Keratinocyte (primary cell): ENCODE results near the gene FOXF2. TPM values are rescaled to one million over a fixed set of nuclear protein-coding genes. Genes with fewer than 3 reads are reported as not detected.

ENCODE experiments used
- DNase-seq: peaks from one replicate; pipeline ENCODE4 v3.0.0-alpha.2; 2011; ENCODE audit warnings: low read depth, missing footprints, low spot score
- FAIRE-seq: peaks from 2 replicates; lab custom pipeline; 2011; peaks lifted over from hg19 to GRCh38; lab: Jason Lieb, UNC
- H2AFZ ChIP-seq: 2 replicates; pipeline ENCODE4 v1.6.0; 2012; ENCODE audit warnings: low read length, control low read depth, inconsistent platforms; ENCODE audit not compliant: control insufficient read depth
- H3K27ac ChIP-seq: 2 replicates; pipeline ENCODE4 v1.5.1; 2011; ENCODE audit warnings: low read length; ENCODE audit not compliant: control insufficient read depth, insufficient read depth
- H3K27me3 ChIP-seq: 3 replicates; pipeline ENCODE4 v1.6.0; 2011; ENCODE audit warnings: low read length; ENCODE audit not compliant: control insufficient read depth, insufficient read depth; ENCODE audit errors: extremely low read depth
- H3K36me3 ChIP-seq, 2 experiments: 2 replicates in 1 of 2; 3 replicates in 1 of 2; pipeline ENCODE4 v1.5.1; 2011; ENCODE audit warnings: low read length in 2 of 2, mild to moderate bottlenecking in 1 of 2; ENCODE audit not compliant: control insufficient read depth in 2 of 2, insufficient read depth in 2 of 2; ENCODE audit errors: extremely low read depth in 1 of 2
- H3K4me1 ChIP-seq: 3 replicates; pipeline ENCODE4 v1.5.1; 2011; ENCODE audit warnings: low read length; ENCODE audit not compliant: control insufficient read depth, insufficient read depth; ENCODE audit errors: extremely low read depth
- H3K4me2 ChIP-seq: 3 replicates; pipeline ENCODE4 v1.6.0; 2011; ENCODE audit warnings: low read depth, low read length; ENCODE audit not compliant: control insufficient read depth, insufficient read depth; ENCODE audit errors: extremely low read depth
- H3K4me3 ChIP-seq, 3 experiments: fragments of 200-600 bp in 1 of 3; sonication (generic) in 1 of 3; 2 replicates in 2 of 3; 3 replicates in 1 of 3; pipeline ENCODE4 v1.5.1; 2011 to 2016; ENCODE audit warnings: low read length in 3 of 3, mild to moderate bottlenecking in 3 of 3, control low read depth in 2 of 3, inconsistent platforms in 1 of 3, low read depth in 1 of 3, mixed read lengths in 1 of 3, mixed run types in 1 of 3, moderate library complexity in 1 of 3; ENCODE audit not compliant: control insufficient read depth in 2 of 3, insufficient read depth in 2 of 3; ENCODE audit errors: extremely low read depth in 1 of 3
- H3K79me2 ChIP-seq: 2 replicates; pipeline ENCODE4 v1.6.0; 2012; ENCODE audit warnings: low read length; ENCODE audit not compliant: control insufficient read depth, insufficient read depth
- H3K9ac ChIP-seq: 3 replicates; pipeline ENCODE4 v1.6.0; 2011; ENCODE audit warnings: low read length; ENCODE audit not compliant: control insufficient read depth, insufficient read depth; ENCODE audit errors: extremely low read depth
- H3K9me1 ChIP-seq: 3 replicates; pipeline ENCODE4 v1.6.0; 2011; ENCODE audit warnings: low read length; ENCODE audit not compliant: control insufficient read depth, insufficient read depth; ENCODE audit errors: extremely low read depth
- H3K9me3 ChIP-seq: 2 replicates; pipeline ENCODE4 v1.5.1; 2012; ENCODE audit warnings: low read depth, low read length; ENCODE audit not compliant: control insufficient read depth
- H4K20me1 ChIP-seq: 3 replicates; pipeline ENCODE4 v1.6.0; 2011; ENCODE audit warnings: low read length; ENCODE audit not compliant: control insufficient read depth, insufficient read depth; ENCODE audit errors: extremely low read depth
- CTCF ChIP-seq, 3 experiments: IDR thresholded peaks in 1 of 3; conservative IDR thresholded peaks in 1 of 3; optimal IDR thresholded peaks in 1 of 3; 2 replicates in 2 of 3; 3 replicates in 1 of 3; pipeline versions ENCODE3 to v1.5.1; 2011; ENCODE audit warnings: low read length in 3 of 3, mild to moderate bottlenecking in 3 of 3, moderate library complexity in 2 of 3, control low read depth in 1 of 3, inconsistent platforms in 1 of 3; ENCODE audit not compliant: insufficient read depth in 2 of 3; ENCODE audit errors: extremely low read depth in 1 of 3
- EZH2 ChIP-seq: IDR thresholded peaks from one replicate; pipeline ENCODE4 v1.6.1; 2012; ENCODE audit warnings: inconsistent platforms, mild to moderate bottlenecking, low read length, moderate library complexity
- dilution Hi-C: fragments of 300-500 bp; cut with MboI; formaldehyde crosslinking; loops from one replicate; pipeline ENCODE4 v1.7.0; 2020; ENCODE audit warnings: low sequenced_read_pairs; ENCODE audit not compliant: extremely low pct_ligation_motif_present
- polyA plus RNA-seq, 5 experiments: library from polyadenylated mRNA; depleted of rRNA in 3 of 5; stranded (reverse) in 3 of 5; stranded (forward) in 1 of 5; unstranded in 1 of 5; fragments of >200 nt; gene quantifications; 1 replicate in 1 of 5; 2 replicates in 3 of 5; 3 replicates in 1 of 5; pipeline versions ENCODE4 v1.2.1 to v1.2.3, GENCODE V29; 2011 to 2012; ENCODE audit warnings: missing spikeins in 2 of 5, low read depth in 1 of 5, low replicate concordance in 1 of 5

Gene FOXF2
- polyA plus RNA-seq, 1 donor (not counting 4 experiments of a cell fraction or from before 2014, with no cell fraction given), result 0.34 TPM

GRCh38 chr6:1378065-1379016 is 11.0 kb upstream of the FOXF2 start:
- no peak overlapping the region for H3K4me2 ChIP-seq
- H3K4me1 ChIP-seq, result peaks cover 3% of the 10 kb centered on the region

GRCh38 chr6:1379017-1379787 is 10.2 kb upstream of the FOXF2 start:
- Histone ChIP-seq H3K27me3 (peaks cover 96% of the 10 kb centered on the region), H3K27ac (no peak overlapping the region), H4K20me1 (no peaks in the 10 kb centered on the region), H2AFZ (no peak overlapping the region), H3K79me2 (no peaks in the 10 kb centered on the region), H3K4me2 (no peak overlapping the region), H3K4me3 (no peak overlapping the region), H3K36me3 (no peaks in the 10 kb centered on the region), H3K9me3 (no peaks in the 10 kb centered on the region), H3K4me1 (peaks cover 3% of the 10 kb centered on the region), H3K9me1 (no peaks in the 10 kb centered on the region), H3K9ac (no peak overlapping the region)
- no peak for DNase-seq
- no peak for FAIRE-seq
- TF ChIP-seq EZH2, result peak; percentile 91
- TF ChIP-seq CTCF (optimal IDR thresholded peaks at IDR 0.05 in 1 of 3, IDR thresholded peaks at IDR 0.05 in 1 of 3, conservative IDR thresholded peaks at IDR 0.05 in 1 of 3; ENCODE audit: extremely low read depth in 1 of 3, insufficient read depth in 2 of 3, low read length in 3 of 3), result no peak
- dilution Hi-C loops, result no loop called here

More at GRCh38 chr6:1378065-1379016, 11.0 kb upstream of the FOXF2 start:
- Histone ChIP-seq H3K9me1 (no peaks in the 10 kb centered on the region), H3K36me3 (no peaks in the 10 kb centered on the region), H3K27me3 (peaks cover 93% of the 10 kb centered on the region), H3K9ac (no peak overlapping the region), H4K20me1 (no peaks in the 10 kb centered on the region), H3K27ac (no peak overlapping the region), H3K79me2 (no peaks in the 10 kb centered on the region), H3K9me3 (no peaks in the 10 kb centered on the region), H2AFZ (no peak overlapping the region), H3K4me3 (no peak overlapping the region)
- DNase-seq (no peak), FAIRE-seq (no peak)
- TF ChIP-seq EZH2, result peak; percentile 93
- TF ChIP-seq CTCF (optimal IDR thresholded peaks at IDR 0.05 in 1 of 3, IDR thresholded peaks at IDR 0.05 in 1 of 3, conservative IDR thresholded peaks at IDR 0.05 in 1 of 3; ENCODE audit: extremely low read depth in 1 of 3, insufficient read depth in 2 of 3, low read length in 3 of 3), result no peak
- dilution Hi-C loops, result no loop called here
